EH (cell line): ENCODE measurements around the gene ZNF446.
"Not testable (repeated sequence)": the region's sequence is repeated elsewhere in the genome, so short reads cannot be mapped to it uniquely, and the experiment has no call there.

ENCODE experiments used
- DNase-seq: peaks from one replicate; pipeline ENCODE4 v3.0.0-alpha.2; 2015; ENCODE audit warnings: low read depth

ZNF446 gene

GRCh38 chr19:58500242-58500641 is 24.1 kb downstream of the ZNF446 start:
- DNase-seq, result no peak

- not testable (repeated sequence) for DNase-seq
Measured at GRCh38 chr19:58507602-58508223, 31.6 kb downstream of the ZNF446 start.

DNA sequence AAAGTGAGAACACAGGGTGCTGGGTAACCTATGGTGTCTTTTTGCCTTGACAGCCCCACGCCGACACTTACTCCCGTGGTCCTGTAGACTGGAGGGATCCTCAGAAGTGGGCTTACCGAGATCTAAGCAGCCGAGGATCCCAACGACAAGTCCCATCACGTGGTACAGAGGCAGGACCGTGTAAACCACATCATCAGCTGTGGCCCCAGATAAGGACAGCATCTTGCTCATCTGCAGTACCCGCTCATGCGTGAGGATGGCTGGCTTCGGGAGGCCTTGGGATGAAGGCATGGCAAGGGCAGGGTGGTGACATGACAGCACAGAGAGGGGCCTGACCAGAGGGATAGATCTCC is 33.6 kb downstream of the ZNF446 start:
- DNase-seq, result no peak

DNA sequence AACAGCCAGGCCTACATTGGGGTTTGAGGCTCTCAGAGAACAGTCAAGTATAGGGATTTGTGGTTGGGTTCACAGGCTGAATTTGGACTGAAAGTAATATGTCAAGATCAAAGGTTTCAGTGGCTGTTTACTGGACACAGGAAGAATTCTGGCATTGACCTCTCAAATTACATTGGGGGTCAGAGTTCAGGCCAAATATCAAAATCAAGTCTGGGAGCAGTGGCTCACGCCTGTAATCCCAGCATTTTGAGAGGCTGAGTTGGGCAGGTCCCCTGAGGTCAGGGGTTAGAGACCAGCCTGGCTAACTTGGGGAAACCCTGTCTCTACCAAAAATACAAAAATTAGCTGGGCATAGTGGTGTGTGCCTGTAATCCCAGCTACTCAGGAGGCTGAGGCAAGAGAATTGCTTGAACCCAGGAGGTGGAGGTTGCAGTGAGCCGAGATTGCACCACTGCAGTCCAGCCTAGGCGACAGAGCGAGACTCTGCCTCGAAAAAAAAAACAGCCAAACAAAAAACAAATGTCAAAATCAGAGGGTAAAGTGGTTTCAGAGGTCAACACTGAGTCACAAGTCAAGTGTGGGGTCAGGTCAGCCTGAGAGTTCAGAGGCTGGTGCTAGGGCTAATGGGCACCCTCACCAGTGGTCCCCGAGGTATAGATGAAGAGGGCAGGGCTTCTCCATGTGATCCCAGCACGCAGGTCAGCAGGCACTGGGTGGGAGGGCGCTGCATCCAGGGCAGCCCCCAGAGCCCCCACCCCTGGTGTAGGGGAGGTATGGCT is 34.1 kb downstream of the ZNF446 start:
- DNase-seq, result no peak

GRCh38 chr19:58511353-58512208 is 35.4 kb downstream of the ZNF446 start, which contains the start of gene SLC27A5:
TSS of gene SLC27A5 (minus strand) at chr19:58511992. CDS start at chr19:58511955, 37 bp downstream.
- no peak for DNase-seq

GRCh38 chr19:58513213-58513693 is 37.1 kb downstream of the ZNF446 start:
- DNase-seq, result no peak

GRCh38 chr19:58513694-58514563 is 37.8 kb downstream of the ZNF446 start:
- DNase-seq, result peak; percentile 59

DNA sequence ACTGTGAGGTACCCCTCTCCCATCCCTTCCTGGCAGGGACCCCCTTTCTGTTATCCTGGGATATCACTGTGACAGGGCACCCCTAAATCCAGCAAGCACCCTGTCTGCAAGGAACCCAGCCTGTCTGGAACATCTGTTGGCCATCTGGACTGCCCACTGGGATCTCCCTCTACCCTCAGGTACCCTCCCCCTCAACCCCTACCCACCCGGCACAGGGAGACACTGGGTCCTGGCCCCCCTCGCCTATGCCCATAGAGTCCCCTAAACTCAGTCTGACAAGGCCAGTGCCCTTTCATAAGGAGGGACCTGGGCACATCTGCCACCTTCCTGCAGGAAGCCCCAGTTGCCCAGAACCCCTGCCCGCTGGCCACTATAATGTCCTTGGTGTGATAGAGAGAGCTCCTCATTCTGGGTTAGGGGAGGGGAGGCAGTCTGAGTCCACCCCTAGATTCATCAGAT is 38.4 kb downstream of the ZNF446 start:
- DNase-seq, result no peak

GRCh38 chr19:58515259-58515658 is 39.1 kb downstream of the ZNF446 start:
- DNase-seq, result no peak

DNA sequence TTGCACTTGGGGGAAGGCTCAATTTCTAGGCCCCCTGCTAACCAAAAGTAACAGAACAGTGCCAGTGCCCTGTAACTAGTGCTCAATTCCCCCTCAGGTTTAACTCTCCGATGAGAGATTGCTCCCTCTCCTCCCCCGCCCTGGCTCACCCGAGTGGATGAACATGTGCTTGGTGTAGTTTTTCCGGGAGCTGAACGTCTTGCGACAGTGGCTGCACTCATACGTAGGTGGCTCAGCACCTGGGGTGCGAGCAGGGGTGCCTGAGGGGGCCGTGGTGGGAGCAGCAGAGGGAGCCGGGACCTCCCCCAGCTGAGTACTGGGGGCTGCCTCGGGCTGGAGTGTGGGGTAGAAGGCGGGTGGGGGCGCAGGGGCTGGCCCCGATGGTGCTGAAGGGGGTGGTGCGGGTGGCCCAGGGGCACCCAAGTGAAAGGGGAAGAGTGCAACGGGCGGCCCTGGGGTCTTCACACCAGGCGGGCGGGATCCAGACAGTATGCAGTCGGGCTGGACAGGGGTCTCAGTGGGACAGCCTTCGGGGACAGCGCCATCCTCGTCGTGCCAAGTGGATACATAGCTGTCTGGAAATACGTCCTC is 40.2 kb downstream of the ZNF446 start:
- DNase-seq, result no peak

DNA sequence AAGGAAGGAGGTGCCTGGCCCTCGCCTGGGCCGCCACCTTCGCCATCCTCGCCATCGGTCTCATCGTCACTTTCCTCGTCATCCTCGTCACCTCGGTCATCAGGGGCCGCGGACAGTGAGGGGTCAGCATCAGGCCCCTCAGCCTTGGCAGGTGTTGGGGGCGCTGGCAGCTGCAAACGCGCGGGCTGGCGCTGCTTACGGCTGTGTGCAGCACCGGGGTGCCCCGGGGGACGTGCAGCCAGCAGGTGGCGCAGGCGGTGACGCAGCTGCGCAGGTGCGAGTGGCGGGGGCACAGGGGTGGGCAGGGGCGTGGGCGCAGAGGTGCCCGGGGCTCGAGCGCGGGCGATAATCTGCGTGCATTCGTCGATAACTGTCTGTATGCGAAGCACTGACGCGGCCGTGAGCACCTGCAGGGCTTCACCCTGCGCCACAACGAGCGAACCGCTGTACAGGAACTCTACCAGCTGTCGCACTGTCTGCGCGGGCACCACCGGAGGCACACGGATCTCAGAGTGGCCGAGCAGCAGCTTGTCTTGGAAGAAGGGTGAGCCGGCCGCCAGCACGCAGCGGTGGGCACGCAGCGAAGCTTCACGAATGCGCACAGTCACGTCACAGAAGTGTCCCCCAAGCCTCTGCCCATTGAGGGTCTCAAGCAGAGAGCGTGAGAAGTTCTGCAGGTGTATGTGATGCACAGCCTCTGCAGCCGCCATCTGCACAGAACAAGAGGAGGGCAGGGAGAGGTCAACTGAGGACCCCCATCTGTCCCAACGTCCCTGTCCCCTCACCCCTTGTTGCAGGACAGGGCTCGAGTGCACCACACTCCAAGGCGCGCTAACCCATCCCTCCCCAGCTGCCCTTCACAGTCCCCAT is 41.0 kb downstream of the ZNF446 start:
- DNase-seq, result no peak

DNA sequence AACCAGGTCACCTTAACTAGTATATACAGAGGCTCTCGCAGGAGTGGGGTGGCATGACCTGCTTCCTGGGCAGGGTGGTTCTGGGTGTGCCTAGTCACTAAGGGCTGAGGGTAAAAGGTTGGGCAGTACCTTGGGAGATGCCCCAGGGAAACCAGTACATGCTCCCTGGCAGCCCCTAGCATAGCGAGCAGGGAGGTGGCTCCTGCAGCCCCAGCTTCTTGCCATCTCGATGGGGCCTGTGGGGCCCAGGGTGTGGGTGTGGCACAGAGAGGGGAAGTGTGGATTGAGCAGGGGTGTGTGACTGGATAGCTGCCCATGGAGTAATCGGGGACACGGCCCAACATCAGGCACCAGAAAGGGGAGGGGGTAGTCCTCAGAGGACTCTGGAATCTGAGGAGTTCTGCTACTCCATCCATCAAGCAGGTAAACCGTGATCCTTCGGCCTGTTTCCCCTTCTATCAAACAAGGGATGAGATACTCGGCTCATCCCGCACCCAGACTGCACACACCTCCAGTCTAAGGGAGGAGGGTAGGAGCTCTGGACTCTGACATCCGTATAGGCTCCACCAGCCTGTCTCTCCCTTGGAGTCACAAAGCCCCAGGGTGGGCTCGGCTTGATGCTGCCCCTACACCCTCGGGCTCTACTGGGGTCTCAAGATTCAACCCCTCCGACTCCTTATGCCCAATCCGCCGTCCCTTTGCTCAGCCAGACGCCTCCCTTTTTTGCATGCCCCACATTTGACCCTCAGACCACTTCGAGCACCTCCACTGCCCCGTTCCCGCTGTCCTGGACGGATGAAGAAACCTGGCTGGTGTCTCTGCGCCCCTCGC is 42.3 kb downstream of the ZNF446 start:
- peak; percentile 11 for DNase-seq

GRCh38 chr19:58519087-58519354 is 42.9 kb downstream of the ZNF446 start:
- peak; percentile 79 for DNase-seq

GRCh38 chr19:58519355-58520256 is 43.5 kb downstream of the ZNF446 start, which contains the start of gene ZBTB45:
TSS of gene ZBTB45 (minus strand) at chr19:58519810. CDS start at chr19:58517673, 2,137 bp downstream.
- peak; percentile 97 for DNase-seq

- no peak for DNase-seq
Measured at GRCh38 chr19:58520257-58520599, 44.1 kb downstream of the ZNF446 start.

- DNase-seq, result no peak
Measured at GRCh38 chr19:58521651-58522050, 45.5 kb downstream of the ZNF446 start.

GRCh38 chr19:58522709-58523108 is 46.6 kb downstream of the ZNF446 start:
- DNase-seq, result no peak

GRCh38 chr19:58529405-58529804 is 53.3 kb downstream of the ZNF446 start:
- no peak for DNase-seq
